ENCODE results near the gene PIP4K2A.

GRCh38 chr10:22754296-22754695 lies 39.9 kb upstream of the PIP4K2A start:
- no peak for TF ChIP-seq CTCF (IDR thresholded peaks at IDR 0.05)
- no peak for TF ChIP-seq POLR2AphosphoS5 (IDR thresholded peaks at IDR 0.05)
- no peak for TF ChIP-seq POLR2A (IDR thresholded peaks at IDR 0.05)

Measured in breast epithelium (tissue), 3 donors.